Muscle layer of colon (tissue), 2 donors: ENCODE measurements around the gene CENPX.

Source experiments
- H3K27ac ChIP-seq: one replicate; pipeline ENCODE4 v1.7.0; 2013; ENCODE audit warnings: low read depth, mild to moderate bottlenecking, low read length, moderate library complexity
- H3K27me3 ChIP-seq, 2 donors: one replicate each; pipeline ENCODE4 v1.7.0; 2013; ENCODE audit warnings: low read length in 2 of 2, mild to moderate bottlenecking in 2 of 2; ENCODE audit not compliant: insufficient read depth in 2 of 2, control insufficient read depth in 1 of 2
- H3K36me3 ChIP-seq: one replicate; pipeline ENCODE4 v1.7.0; 2013; ENCODE audit warnings: mild to moderate bottlenecking, low read length; ENCODE audit not compliant: insufficient read depth
- H3K4me1 ChIP-seq: one replicate; pipeline ENCODE4 v1.7.0; 2013; ENCODE audit warnings: mild to moderate bottlenecking, low read length; ENCODE audit not compliant: insufficient read depth
- H3K4me3 ChIP-seq, 2 donors: one replicate each; pipeline ENCODE4 v1.7.0; 2013; ENCODE audit warnings: low read length in 2 of 2, low read depth in 1 of 2, mild to moderate bottlenecking in 1 of 2, moderate library complexity in 1 of 2
- H3K9ac ChIP-seq: one replicate; pipeline ENCODE4 v1.7.0; 2013; ENCODE audit warnings: low read length
- H3K9me3 ChIP-seq: one replicate; pipeline ENCODE4 v1.7.0; 2013; ENCODE audit warnings: mild to moderate bottlenecking, low read length
- donor health status: abdominal sarcoma.
- donor health status: Adenocarcinoma of cecum.

The CENPX gene

GRCh38 chr17:81968850-81969812, 53.5 kb downstream of the CENPX start:
- peaks cover 16% of the 10 kb centered on the region for H3K4me1 ChIP-seq
- H3K36me3 ChIP-seq: no peaks in the 10 kb centered on the region
- no peak overlapping the region for H3K4me3 ChIP-seq
- H3K27ac ChIP-seq: no peak overlapping the region
- H3K27me3 ChIP-seq: peaks cover 0 to 7% of the 10 kb centered on the region in 2 donors
- H3K9me3 ChIP-seq: no peaks in the 10 kb centered on the region
- no peak overlapping the region for H3K9ac ChIP-seq
